Pericardium fibroblast (primary cell): Measurements from ENCODE around the gene MZT2A. TPM values are rescaled to one million over a fixed set of nuclear protein-coding genes. Genes with fewer than 3 reads are reported as not detected.

Experiments used
- total RNA-seq: library from RNA; depleted of rRNA; stranded (reverse); fragments of >200 nt; gene quantifications from 2 replicates; pipeline ENCODE4 v1.2.3, GENCODE V29; 2015

Gene MZT2A
- 124 and 128 TPM in 2 replicates for total RNA-seq

GRCh38 chr2:131492015-131492417 is at the start of gene MZT2A:
Gene MZT2A, minus strand, starts transcription at chr2:131492397. Its CDS starts 21 bp downstream, at chr2:131492376.

GRCh38 chr2:131527131-131528001 is 35.2 kb upstream of the MZT2A start, which contains the start of gene CCDC74A:
Gene CCDC74A, plus strand, starts transcription at chr2:131527888. Its CDS starts 83 bp downstream, at chr2:131527971.

GRCh38 chr2:131475831-131476230 is 16.4 kb downstream of the MZT2A start, which contains the start of gene TUBA3D:
Gene TUBA3D, plus strand, starts transcription at chr2:131476119. Its CDS starts 81 bp downstream, at chr2:131476200.

Other genes starting within 250 kb of the MZT2A start
- not detected in 2 replicates for gene RAB6D, start 128.2 kb downstream of the MZT2A start, total RNA-seq
- gene TUBA3D, start 16.3 kb downstream of the MZT2A start, total RNA-seq: not detected in 2 replicates
- 12.3 and 16.9 TPM in 2 replicates for gene CCDC74A, start 35.5 kb upstream of the MZT2A start, total RNA-seq